PC-3 (cell line): ENCODE measurements around the gene COL4A1.

Source experiments
- EZH2 ChIP-seq: fragments of 300-600 bp; sonication (generic); IDR thresholded peaks from one replicate; pipeline ENCODE4 v1.6.1; 2017; ENCODE audit warnings: antibody characterized with exemption, mild to moderate bottlenecking, low read length; ENCODE audit not compliant: unreplicated experiment
- TF ChIP-seq, protein P1 (sequence below): fragments of 300-600 bp; sonication (generic); conservative IDR thresholded peaks from 2 replicates; pipeline ENCODE4 v1.5.1; 2017; ENCODE audit warnings: antibody characterized with exemption, low read depth, mild to moderate bottlenecking, low read length

DNA sequence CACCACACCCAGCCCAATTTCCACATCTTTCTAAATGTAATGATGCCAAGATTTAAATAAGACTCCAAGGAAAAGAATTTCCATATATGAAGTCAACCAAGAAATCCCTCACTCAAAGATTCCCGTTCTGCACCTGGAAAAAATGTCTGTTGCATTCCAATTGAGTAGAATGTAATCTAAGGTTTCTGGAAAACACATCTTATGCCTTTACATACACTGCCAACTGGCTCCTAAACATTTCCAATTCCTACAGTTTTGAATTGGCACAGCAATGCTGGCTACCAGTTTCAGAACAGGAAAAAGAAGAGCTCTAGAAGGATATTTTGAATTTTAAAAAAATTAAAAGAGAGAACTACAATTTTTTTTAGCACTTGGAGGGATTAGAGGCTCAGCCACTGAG lies 43.1 kb upstream of the COL4A1 start:
- TF ChIP-seq, protein P1, sequence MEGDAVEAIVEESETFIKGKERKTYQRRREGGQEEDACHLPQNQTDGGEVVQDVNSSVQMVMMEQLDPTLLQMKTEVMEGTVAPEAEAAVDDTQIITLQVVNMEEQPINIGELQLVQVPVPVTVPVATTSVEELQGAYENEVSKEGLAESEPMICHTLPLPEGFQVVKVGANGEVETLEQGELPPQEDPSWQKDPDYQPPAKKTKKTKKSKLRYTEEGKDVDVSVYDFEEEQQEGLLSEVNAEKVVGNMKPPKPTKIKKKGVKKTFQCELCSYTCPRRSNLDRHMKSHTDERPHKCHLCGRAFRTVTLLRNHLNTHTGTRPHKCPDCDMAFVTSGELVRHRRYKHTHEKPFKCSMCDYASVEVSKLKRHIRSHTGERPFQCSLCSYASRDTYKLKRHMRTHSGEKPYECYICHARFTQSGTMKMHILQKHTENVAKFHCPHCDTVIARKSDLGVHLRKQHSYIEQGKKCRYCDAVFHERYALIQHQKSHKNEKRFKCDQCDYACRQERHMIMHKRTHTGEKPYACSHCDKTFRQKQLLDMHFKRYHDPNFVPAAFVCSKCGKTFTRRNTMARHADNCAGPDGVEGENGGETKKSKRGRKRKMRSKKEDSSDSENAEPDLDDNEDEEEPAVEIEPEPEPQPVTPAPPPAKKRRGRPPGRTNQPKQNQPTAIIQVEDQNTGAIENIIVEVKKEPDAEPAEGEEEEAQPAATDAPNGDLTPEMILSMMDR = no peak
- TF ChIP-seq EZH2 = no peak
